Measurements from ENCODE around the gene NXNL1.
A peak's percentile ranks its signal among the peaks of the same experiment; 100 is the strongest.
"Not testable (repeated sequence)": the region's sequence is repeated elsewhere in the genome, so short reads cannot be mapped to it uniquely, and the experiment has no call there.

The NXNL1 gene, protein sequence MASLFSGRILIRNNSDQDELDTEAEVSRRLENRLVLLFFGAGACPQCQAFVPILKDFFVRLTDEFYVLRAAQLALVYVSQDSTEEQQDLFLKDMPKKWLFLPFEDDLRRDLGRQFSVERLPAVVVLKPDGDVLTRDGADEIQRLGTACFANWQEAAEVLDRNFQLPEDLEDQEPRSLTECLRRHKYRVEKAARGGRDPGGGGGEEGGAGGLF

GRCh38 chr19:17460372-17461230 is at the start of gene NXNL1:
NXNL1 (minus strand) TSS chr19:17460926; CDS start chr19:17460869, 57 bp downstream.
- no peak for DNase-seq

DNA sequence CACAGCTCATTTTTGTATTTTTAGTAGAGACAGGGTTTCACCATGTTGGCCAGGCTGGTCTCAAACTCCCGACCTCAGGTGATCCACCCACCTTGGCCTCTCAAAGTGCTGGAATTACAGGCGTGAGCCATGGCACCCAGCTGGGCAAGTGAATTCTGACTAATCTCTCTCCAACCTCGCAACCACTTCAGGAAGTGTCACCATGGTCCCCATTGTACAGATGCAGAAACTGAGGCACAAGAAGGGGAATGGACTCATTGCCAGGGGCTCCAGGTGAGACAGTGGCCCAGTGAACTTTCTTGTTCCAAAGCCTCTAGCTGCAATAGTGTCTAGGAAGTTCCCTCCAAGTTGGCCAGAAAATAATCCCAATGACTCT is 47.8 kb upstream of the NXNL1 start:
- DNase-seq, result not testable (repeated sequence)

DNA sequence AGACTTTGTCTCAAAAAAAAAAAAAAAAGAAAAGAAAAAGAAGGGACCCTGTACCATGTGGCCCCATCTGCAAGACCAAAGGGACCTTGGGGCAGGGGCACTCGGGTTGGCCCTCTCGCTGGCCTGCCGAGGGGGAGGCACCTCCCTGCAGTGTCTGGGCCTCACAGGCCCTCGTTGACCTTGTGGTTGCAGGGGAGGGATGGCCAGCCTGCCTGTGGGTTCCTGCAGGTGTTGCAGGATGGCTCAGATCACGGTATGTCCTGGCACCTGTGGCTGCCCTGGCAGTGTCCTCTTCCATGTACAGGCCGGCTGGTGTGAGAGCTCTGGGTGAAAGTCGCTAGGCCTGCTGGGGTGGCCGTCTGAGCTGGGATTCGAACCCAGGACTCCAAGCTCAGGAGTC is 46.0 kb upstream of the NXNL1 start:
- DNase-seq, result no peak

DNA sequence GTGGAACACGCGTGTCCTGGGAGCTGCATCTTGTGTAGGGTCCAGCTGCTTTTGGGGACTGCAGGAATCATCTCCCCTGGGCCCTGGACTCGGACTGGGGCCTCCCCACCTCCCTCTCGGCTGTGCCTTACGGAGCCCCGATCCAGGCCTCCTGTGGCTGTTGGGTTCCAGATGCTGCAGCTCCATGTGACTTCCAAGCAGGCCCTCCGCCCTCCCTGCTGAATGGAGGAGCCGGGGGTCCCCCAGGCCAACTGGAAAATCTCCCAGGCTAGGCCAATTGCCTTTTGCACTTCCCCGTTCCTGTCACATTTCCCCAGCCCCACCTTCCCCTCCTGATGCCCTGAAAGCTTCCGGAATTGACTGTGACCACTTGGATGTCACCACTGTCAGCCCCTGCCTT is 44.5 kb upstream of the NXNL1 start:
- no peak for DNase-seq

DNA sequence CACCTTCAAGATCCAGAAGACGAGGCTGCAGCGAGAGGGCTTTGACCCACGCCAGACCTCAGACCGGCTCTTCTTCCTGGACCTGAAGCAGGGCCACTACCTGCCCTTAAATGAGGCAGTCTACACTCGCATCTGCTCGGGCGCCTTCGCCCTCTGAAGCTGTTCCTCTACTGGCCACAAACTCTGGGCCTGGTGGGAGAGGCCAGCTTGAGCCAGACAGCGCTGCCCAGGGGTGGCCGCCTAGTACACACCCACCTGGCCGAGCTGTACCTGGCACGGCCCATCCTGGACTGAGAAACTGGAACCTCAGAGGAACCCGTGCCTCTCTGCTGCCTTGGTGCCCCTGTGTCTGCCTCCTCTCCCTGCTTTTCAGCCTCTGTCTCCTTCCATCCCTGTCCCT is 43.7 kb upstream of the NXNL1 start:
- DNase-seq, result no peak

DNA sequence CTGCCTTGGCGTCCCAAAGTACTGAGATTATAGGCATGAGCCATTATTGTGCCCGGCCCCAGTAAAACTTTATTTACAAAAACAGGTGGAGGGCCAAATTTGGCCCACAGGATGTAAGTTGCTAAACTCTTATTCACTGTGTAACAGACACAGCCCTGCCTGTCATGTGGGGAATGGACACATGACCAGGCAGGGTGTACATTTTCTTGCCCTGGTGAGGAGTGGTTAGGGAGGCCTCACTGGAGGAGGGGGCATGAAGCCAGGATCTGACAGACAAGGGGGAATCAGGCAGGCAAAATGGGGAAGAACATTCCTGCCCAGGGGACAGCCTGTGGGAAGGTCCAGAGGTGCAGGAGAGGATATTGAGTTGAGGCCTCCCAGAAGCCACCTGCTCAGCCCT is 43.3 kb upstream of the NXNL1 start:
- no peak for DNase-seq

DNA sequence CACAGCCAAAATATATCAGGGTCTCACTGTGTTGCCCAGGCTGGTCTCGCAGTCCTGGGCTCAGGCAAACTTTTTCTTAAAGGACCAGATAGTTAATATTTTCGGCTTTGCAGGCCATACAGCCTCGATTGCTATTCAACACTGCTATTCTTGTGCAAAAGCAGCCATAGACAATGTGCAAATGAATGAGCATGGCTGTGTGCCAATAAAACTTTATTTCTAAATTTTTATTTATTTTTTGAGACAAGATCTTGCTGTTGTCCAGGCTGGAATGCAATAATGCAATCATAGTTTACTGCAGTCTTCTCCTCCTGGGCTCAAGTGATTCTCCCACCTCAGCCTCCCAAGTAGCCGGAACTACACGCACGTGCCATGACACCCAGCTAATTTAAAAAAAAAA is 42.5 kb upstream of the NXNL1 start:
- DNase-seq, result no peak

GRCh38 chr19:17500447-17501198 is 39.9 kb upstream of the NXNL1 start:
- no peak for DNase-seq

- DNase-seq, result no peak
Observed at GRCh38 chr19:17499648-17500446, 39.1 kb upstream of the NXNL1 start.

DNA sequence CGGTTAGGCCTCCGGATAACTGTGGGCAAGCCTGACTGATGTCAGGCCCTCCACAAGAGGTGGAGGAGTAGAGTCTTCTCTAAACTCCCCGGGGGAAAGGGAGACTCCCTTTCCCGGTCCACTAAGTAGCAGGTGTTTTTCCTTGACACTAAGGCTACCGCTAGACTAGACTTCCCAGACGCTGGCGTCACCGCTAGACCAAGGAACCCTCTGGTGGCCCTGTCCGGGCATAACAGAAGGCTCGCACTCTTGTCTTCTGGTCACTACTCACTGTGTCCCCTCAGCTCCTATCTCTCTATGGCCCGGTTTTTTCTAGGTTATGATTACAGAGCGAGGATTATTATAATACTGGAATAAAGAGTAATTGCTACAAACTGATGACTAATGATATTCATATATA is 38.3 kb upstream of the NXNL1 start:
- DNase-seq, result not testable (repeated sequence)

DNA sequence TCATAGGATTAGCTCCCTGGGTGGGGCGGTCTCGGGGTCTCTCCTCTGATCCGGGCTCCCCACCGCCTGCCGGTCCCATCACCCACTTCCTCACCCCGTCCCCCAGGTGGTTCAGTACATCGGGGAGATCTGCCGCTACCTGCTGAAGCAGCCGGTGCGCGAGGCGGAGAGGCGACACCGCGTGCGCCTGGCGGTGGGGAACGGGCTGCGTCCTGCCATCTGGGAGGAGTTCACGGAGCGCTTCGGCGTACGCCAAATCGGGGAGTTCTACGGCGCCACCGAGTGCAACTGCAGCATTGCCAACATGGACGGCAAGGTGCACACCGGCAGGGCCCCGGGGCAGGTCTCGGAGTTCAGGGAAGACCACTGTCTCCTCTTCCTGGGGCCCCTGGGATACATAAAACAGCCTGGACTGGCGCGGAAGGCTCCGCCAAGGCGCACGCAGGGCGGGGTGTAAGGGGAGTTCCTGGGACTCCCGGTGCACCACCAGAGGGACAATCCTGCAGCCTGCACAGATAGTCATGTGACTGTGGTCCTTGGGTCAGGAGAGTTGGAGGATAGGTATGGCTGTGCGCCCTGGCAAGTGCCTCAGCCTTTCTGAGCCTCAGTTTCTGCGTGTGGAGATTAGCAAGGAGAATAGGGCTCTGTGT is 36.5 kb upstream of the NXNL1 start:
- no peak for DNase-seq

GRCh38 chr19:17496337-17496997 is 35.7 kb upstream of the NXNL1 start:
- DNase-seq, result peak; percentile 49

DNA sequence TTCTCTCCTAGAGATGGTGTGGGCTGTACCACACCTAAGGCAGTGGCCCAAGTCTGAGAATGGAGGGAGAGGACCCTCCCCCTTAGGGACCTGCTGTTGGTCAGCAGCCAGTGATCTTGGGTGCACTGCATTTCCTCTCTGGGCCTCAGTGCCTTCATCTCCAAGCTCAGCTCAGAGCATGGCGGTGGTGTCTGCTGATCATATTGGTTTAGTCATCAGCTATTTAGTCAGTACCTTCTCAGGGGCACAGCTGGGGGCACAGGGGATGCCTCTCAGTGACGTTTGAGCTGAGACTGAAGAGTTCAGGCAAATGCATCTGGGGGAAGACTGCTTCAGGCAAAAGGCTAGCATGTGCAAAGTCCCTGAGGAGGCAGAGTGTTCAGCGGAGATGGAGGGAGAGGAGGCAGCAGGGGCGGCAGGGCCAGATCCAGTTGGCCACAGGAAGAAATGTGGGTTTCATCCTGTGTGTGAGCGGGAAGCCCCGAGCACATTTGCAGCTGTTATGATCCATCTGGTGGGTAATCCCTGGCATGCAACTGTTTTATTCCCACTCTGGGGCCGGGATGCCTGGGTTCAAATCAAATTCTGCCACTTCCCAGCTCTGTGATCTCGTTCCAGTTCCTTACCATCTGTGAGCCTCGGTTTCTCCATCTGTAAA is 35.0 kb upstream of the NXNL1 start:
- no peak for DNase-seq

GRCh38 chr19:17491287-17491686 is 30.6 kb upstream of the NXNL1 start:
- no peak for DNase-seq

GRCh38 chr19:17490411-17490810 is 29.7 kb upstream of the NXNL1 start:
- DNase-seq, result no peak

DNA sequence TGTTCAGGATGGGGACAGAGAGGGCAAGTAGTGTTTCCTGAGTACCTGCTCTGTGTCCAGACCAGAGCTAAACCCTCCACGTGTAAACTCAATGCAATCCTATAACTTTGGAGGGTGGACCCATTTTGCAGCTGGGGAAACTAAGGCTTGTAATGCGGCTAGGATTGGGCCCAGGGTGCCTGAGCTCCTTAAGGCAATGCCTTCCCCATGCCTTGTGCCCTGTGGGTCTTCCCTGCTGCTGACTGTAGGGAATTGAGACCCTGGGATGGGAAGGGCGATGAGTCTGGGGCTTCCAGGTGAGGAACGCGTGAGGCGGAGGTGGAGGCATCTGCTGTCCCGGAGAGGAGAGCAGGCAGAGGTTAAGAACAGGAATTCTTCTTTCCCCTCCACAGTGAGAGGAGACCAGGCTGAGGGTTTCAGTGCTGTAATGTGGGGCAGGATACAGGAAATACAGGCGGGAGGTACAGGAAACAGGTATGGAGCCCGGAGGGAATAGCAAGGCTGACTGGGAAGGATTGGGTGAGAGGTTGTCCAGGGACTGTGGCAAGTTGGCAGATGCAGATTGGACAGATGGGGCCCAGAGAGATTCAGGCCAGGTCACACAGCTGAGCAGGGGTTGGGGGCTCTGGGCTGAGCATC is 28.8 kb upstream of the NXNL1 start:
- no peak for DNase-seq

- DNase-seq, result peak; percentile 5
Observed at GRCh38 chr19:17488593-17489391, 28.1 kb upstream of the NXNL1 start.

DNA sequence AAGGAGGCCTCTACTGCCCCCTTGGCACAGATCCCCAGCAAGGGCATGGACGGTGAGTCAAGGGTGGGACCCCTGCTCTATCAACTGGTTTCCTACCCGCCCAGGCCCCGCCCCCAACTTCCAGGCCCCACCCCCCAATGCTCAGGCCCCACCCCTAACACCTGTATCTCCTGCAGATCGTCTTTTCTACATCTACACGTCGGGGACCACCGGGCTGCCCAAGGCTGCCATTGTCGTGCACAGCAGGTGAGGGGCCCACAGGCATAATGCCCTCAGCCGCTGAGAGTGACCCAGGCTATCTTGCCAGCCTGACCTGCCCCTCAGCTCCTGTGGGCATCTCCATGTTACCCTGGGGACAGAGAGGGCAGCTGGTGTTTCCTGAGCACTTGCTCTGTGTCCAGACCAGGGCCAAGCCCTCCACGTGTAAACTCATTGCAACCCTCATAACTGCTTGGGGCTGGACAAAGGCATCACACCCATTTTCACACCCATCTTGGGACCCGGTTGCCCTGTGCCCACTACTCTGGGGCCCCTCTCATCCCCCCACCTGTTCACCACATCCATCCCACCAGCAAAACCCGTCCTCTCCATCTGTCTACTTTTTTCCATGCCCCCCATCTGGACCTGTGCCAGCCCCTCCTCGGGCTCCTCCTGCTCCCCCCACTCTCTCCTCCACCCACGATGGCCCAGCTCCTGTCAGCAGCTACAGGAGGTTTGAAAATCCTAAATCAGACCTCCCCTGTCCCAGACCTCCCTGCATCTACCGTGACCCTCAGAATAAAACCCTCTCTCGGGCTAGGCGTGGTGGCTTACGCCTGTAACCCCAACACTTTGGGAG is 26.8 kb upstream of the NXNL1 start:
- no peak for DNase-seq
